CD4-positive, alpha-beta T cell treated with Interleukin-17A for 1 hour (primary cell): ENCODE results near the gene PAPPA2.
"Not testable (repeated sequence)": the region's sequence is repeated elsewhere in the genome, so short reads cannot be mapped to it uniquely, and the experiment has no call there.

Experiments used
- DNase-seq: peaks from one replicate; pipeline ENCODE4 v3.0.0-alpha.2; 2020

The PAPPA2 gene

GRCh38 chr1:176462674-176463378 is at the start of gene PAPPA2:
PAPPA2 (plus strand) TSS chr1:176463175; CDS start chr1:176556323, 93,148 bp downstream.
- DNase-seq = no peak

- DNase-seq = no peak
Measured at GRCh38 chr1:176416777-176417176, 46.2 kb upstream of the PAPPA2 start.

GRCh38 chr1:176419608-176420007 is 43.4 kb upstream of the PAPPA2 start:
- DNase-seq = not testable (repeated sequence)

- no peak for DNase-seq
Measured at GRCh38 chr1:176434234-176434633, 28.7 kb upstream of the PAPPA2 start.

- no peak for DNase-seq
Measured at GRCh38 chr1:176436251-176436650, 26.7 kb upstream of the PAPPA2 start.

GRCh38 chr1:176440176-176440575 is 22.8 kb upstream of the PAPPA2 start:
- no peak for DNase-seq

- no peak for DNase-seq
Measured at GRCh38 chr1:176444286-176444685, 18.7 kb upstream of the PAPPA2 start.

GRCh38 chr1:176445402-176445801 is 17.6 kb upstream of the PAPPA2 start:
- no peak for DNase-seq

GRCh38 chr1:176448340-176448739 is 14.6 kb upstream of the PAPPA2 start:
- no peak for DNase-seq

GRCh38 chr1:176450526-176450925 is 12.4 kb upstream of the PAPPA2 start:
- DNase-seq = no peak

GRCh38 chr1:176451741-176452140 is 11.2 kb upstream of the PAPPA2 start:
- DNase-seq = not testable (repeated sequence)

- no peak for DNase-seq
Measured at GRCh38 chr1:176456795-176457194, 6.2 kb upstream of the PAPPA2 start.

- no peak for DNase-seq
Measured at GRCh38 chr1:176460544-176461336, 2.2 kb upstream of the PAPPA2 start.

- DNase-seq = no peak
Measured at GRCh38 chr1:176461576-176461975, 1.4 kb upstream of the PAPPA2 start.

GRCh38 chr1:176466514-176466913 is 3.5 kb downstream of the PAPPA2 start:
- DNase-seq = no peak

GRCh38 chr1:176469450-176470010 is 6.6 kb downstream of the PAPPA2 start:
- no peak for DNase-seq

GRCh38 chr1:176471338-176472121 is 8.6 kb downstream of the PAPPA2 start:
- no peak for DNase-seq

- no peak for DNase-seq
Measured at GRCh38 chr1:176479971-176480370, 17.0 kb downstream of the PAPPA2 start.

- DNase-seq = no peak
Measured at GRCh38 chr1:176480750-176481149, 17.8 kb downstream of the PAPPA2 start.

- no peak for DNase-seq
Measured at GRCh38 chr1:176485083-176485482, 22.1 kb downstream of the PAPPA2 start.

GRCh38 chr1:176494436-176494835 is 31.5 kb downstream of the PAPPA2 start:
- DNase-seq = no peak

GRCh38 chr1:176499671-176500070 is 36.7 kb downstream of the PAPPA2 start:
- no peak for DNase-seq

GRCh38 chr1:176501599-176501998 is 38.6 kb downstream of the PAPPA2 start:
- no peak for DNase-seq
